Natural killer cell (primary cell): ENCODE data around the gene PDE4D. TPM values are rescaled to one million over a fixed set of nuclear protein-coding genes. Genes with fewer than 3 reads are reported as not detected.
A peak's percentile ranks its signal among the peaks of the same experiment; 100 is the strongest.

Experiments
- ATAC-seq, 3 donors: fragments of 150-1000 bp in 2 of 3; fragments of 200-7000 bp in 1 of 3; cut with Tn5 transposase; 1 replicate in 1 of 3; 2 replicates in 2 of 3; pipeline ENCODE4 v1.10.0; 2021; ENCODE audit warnings: mild to moderate bottlenecking in 2 of 3, moderate library complexity in 2 of 3
- DNase-seq, 2 donors: peaks; one replicate each; pipeline versions ENCODE4 v3.0.0 to v3.0.0-alpha.2; 2013 to 2021; ENCODE audit warnings: mixed read lengths in 1 of 2
- H3K27ac ChIP-seq: one replicate; pipeline ENCODE4 v1.5.1; 2013; ENCODE audit warnings: mild to moderate bottlenecking, low read length
- H3K27me3 ChIP-seq: one replicate; pipeline ENCODE4 v1.6.1; 2013; ENCODE audit warnings: low read length; ENCODE audit not compliant: control insufficient read depth, insufficient read depth
- H3K36me3 ChIP-seq: one replicate; pipeline ENCODE4 v1.6.1; 2013; ENCODE audit warnings: low read length; ENCODE audit not compliant: control insufficient read depth, insufficient read depth
- H3K4me1 ChIP-seq: one replicate; pipeline ENCODE4 v1.6.1; 2013; ENCODE audit warnings: low read length; ENCODE audit not compliant: control insufficient read depth, insufficient read depth
- H3K4me3 ChIP-seq: one replicate; pipeline ENCODE4 v1.5.1; 2013; ENCODE audit warnings: low read length
- H3K9me3 ChIP-seq: one replicate; pipeline ENCODE4 v1.6.1; 2013; ENCODE audit warnings: low read length; ENCODE audit not compliant: control insufficient read depth, insufficient read depth
- H3K27ac Mint-ChIP-seq, 2 donors: one replicate each; pipeline ENCODE4 v1.8.0; 2022; ENCODE audit warnings: mild to moderate bottlenecking in 2 of 2, mixed read lengths in 2 of 2, moderate library complexity in 1 of 2
- H3K27me3 Mint-ChIP-seq, 2 donors: one replicate each; pipeline ENCODE4 v1.8.0; 2022; ENCODE audit warnings: low read depth in 2 of 2, mixed read lengths in 2 of 2
- H3K36me3 Mint-ChIP-seq: one replicate; pipeline ENCODE4 v1.8.0; 2022; ENCODE audit warnings: mixed read lengths
- H3K4me1 Mint-ChIP-seq, 2 donors: one replicate each; pipeline ENCODE4 v1.8.0; 2022; ENCODE audit warnings: mixed read lengths in 2 of 2
- H3K4me3 Mint-ChIP-seq: one replicate; pipeline ENCODE4 v1.8.0; 2022; ENCODE audit warnings: mild to moderate bottlenecking, moderate library complexity, mixed read lengths
- H3K9me3 Mint-ChIP-seq, 2 donors: one replicate each; pipeline ENCODE4 v1.8.0; 2022; ENCODE audit warnings: mixed read lengths in 2 of 2
- WGBS: methylation state at CpG from one replicate; pipeline ENCODE4 v1.1.7; 2013; ENCODE audit warnings: missing lambda C conversion rate; ENCODE audit not compliant: insufficient coverage; 5-methylcytosine and 5-hydroxymethylcytosine counted together
- intact Hi-C: fragments of 100-400 bp; cut with micrococcal nuclease; formaldehyde crosslinking; loops from one replicate; pipeline ENCODE4 v1.14.2; 2022
- total RNA-seq, 4 donors: library from RNA; stranded (reverse); fragments of 120-200 nt in 1 of 4; gene quantifications; one replicate each; pipeline versions ENCODE4 v1.2.3 to v1.2.4, GENCODE V29; 2013 to 2022
- TF ChIP-seq, protein P1 (sequence below): fragments of 200-600 bp; IDR thresholded peaks from one replicate; pipeline ENCODE4 v1.8.0; 2022; ENCODE audit warnings: antibody characterized with exemption

The PDE4D gene
- total RNA-seq, 3 donors from 2014 or later (not counting 1 experiment from before 2014, with no cell fraction given), result 109 to 170 (median 116) TPM

DNA sequence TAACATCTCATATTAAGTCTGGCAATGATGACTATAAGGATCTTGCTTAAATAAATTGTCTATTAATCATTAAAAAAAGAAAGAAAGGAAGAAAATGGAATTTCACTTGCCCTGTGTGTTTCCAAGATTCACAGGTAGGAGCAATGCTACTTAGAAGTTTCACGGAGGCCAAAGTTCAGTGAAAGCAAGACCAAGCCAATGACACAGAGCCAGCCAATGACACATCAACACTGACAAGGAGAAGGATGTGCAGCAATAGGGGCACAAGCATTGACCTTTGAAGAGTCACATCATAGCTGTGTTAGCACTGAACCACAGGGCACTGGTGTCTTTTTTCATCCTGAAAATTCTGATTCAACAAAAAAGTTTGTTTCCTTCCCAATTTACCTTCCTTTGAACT lies 364.3 kb downstream of the PDE4D start:
- H3K36me3 ChIP-seq, result no peaks in the 10 kb centered on the region
- H3K27me3 Mint-ChIP-seq, result no peaks in the 10 kb centered on the region
- H3K4me3 ChIP-seq, result no peak overlapping the region
- no peaks in the 10 kb centered on the region for H3K4me1 ChIP-seq
- no peaks in the 10 kb centered on the region for H3K9me3 Mint-ChIP-seq
- H3K9me3 ChIP-seq, result no peaks in the 10 kb centered on the region
- H3K36me3 Mint-ChIP-seq, result no peaks in the 10 kb centered on the region
- TF ChIP-seq, protein P1, sequence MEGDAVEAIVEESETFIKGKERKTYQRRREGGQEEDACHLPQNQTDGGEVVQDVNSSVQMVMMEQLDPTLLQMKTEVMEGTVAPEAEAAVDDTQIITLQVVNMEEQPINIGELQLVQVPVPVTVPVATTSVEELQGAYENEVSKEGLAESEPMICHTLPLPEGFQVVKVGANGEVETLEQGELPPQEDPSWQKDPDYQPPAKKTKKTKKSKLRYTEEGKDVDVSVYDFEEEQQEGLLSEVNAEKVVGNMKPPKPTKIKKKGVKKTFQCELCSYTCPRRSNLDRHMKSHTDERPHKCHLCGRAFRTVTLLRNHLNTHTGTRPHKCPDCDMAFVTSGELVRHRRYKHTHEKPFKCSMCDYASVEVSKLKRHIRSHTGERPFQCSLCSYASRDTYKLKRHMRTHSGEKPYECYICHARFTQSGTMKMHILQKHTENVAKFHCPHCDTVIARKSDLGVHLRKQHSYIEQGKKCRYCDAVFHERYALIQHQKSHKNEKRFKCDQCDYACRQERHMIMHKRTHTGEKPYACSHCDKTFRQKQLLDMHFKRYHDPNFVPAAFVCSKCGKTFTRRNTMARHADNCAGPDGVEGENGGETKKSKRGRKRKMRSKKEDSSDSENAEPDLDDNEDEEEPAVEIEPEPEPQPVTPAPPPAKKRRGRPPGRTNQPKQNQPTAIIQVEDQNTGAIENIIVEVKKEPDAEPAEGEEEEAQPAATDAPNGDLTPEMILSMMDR, result no peak
- H3K27ac ChIP-seq, result no peak overlapping the region
- H3K4me1 Mint-ChIP-seq, result peaks cover 8 to 11% of the 10 kb centered on the region in 2 donors
- ATAC-seq, result no peak
- no peak overlapping the region for H3K4me3 Mint-ChIP-seq
- H3K27me3 ChIP-seq, result no peaks in the 10 kb centered on the region
- H3K27ac Mint-ChIP-seq, result no peak overlapping the region
- intact Hi-C loops, result no loop called here
- WGBS, result 100% methylated on average over 1 of the region's 1 CpG
- no peak for DNase-seq

DNA sequence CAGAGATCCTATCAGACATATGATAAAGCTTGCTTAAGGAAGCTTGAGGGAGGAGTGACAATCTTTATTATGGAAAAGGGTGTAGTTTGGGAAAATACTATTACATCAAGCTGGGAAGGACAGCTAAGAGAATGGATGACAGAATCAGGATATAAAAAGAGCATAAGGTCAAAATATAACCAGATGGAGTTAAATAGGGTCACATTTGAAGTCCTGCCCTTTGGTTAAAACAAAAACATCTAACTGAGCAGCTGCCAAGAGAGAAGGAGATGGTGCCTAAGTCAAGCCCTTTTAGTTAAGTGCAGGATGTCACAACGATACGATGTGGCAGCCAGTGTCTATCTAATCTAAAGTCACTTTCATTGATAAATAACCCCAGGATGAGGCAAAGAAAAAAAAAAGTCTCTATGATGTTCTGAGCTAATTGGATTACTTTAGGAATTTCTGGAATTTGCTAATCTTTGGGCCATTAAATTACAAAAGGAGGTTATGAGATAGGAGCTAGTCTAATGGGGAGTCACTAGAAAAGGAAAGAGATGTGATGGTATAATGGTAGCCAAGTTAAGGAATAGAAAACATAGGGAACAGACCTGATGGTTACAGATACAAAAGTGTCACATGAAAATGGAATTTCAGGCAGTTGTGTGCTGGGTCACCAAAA lies 365.2 kb downstream of the PDE4D start:
- no peaks in the 10 kb centered on the region for H3K27me3 Mint-ChIP-seq
- no peak for ATAC-seq
- H3K9me3 Mint-ChIP-seq, result peaks cover 0 to 2% of the 10 kb centered on the region in 2 donors
- Histone ChIP-seq H3K9me3 (no peaks in the 10 kb centered on the region), H3K36me3 (no peaks in the 10 kb centered on the region), H3K27ac (no peak overlapping the region), H3K27me3 (no peaks in the 10 kb centered on the region), H3K4me3 (no peak overlapping the region), H3K4me1 (no peaks in the 10 kb centered on the region)
- H3K36me3 Mint-ChIP-seq, result no peaks in the 10 kb centered on the region
- no peak overlapping the region for H3K27ac Mint-ChIP-seq
- H3K4me1 Mint-ChIP-seq, result peaks cover 8 to 11% of the 10 kb centered on the region in 2 donors
- no peak overlapping the region for H3K4me3 Mint-ChIP-seq
- intact Hi-C loops, result no loop called here
- WGBS, result 83% methylated on average over 1 of the region's 2 CpGs
- DNase-seq, result no peak
- TF ChIP-seq, protein P1, result no peak

DNA sequence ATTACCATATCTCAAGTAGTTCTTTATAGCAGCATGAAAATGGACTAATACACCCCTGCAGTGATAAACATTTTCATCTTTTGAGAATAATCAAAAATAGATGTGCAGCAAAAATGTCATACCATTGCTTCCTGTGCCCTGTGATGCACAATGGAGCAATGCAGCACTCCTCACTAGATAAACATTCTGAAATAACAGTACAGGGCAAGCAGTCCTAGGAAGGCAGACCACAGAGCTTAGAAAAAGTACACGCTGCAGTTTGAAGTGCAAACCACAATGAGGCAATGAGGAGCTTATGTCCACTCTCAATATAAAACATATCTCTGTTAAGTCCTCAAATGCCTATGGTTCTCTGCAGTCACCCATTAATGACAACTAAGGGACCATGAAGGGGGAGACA lies 367.6 kb downstream of the PDE4D start:
- no peak overlapping the region for H3K27ac Mint-ChIP-seq
- 17% methylated on average over 1 of the region's 1 CpG for WGBS
- Histone ChIP-seq H3K4me1 (no peaks in the 10 kb centered on the region), H3K27ac (no peak overlapping the region), H3K27me3 (no peaks in the 10 kb centered on the region), H3K4me3 (no peak overlapping the region), H3K9me3 (no peaks in the 10 kb centered on the region), H3K36me3 (no peaks in the 10 kb centered on the region)
- H3K4me1 Mint-ChIP-seq, result peaks cover 8 to 11% of the 10 kb centered on the region in 2 donors
- no peaks in the 10 kb centered on the region for H3K27me3 Mint-ChIP-seq
- no peak overlapping the region for H3K4me3 Mint-ChIP-seq
- intact Hi-C loops, result no loop called here
- DNase-seq, result no peak
- ATAC-seq, result peak in 1 of 3 donors; percentile 33
- TF ChIP-seq, protein P1, result no peak
- H3K36me3 Mint-ChIP-seq, result no peaks in the 10 kb centered on the region
- peaks cover 0 to 2% of the 10 kb centered on the region in 2 donors for H3K9me3 Mint-ChIP-seq

DNA sequence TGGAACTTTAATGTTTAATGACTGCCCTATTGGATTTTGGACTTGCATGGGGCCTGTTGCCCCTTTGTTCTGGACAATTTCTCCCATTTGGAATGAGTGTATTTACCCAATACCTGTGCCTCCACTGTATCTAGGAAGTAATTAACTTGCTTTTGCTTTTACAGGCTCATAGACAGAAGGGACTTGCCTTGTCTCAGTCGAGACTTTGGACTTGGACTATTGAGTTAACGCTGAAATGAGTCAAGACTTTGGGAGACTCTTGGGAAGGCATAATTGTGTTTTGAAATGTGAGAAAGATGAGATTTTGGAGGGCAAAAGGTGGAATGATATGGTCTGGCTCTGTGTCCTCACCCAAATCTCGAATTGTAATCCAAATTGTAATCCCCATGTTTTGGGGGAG lies 368.2 kb downstream of the PDE4D start:
- Histone ChIP-seq H3K4me1 (no peaks in the 10 kb centered on the region), H3K27ac (no peak overlapping the region), H3K27me3 (no peaks in the 10 kb centered on the region), H3K4me3 (no peak overlapping the region), H3K9me3 (no peaks in the 10 kb centered on the region), H3K36me3 (no peaks in the 10 kb centered on the region)
- no peak overlapping the region for H3K27ac Mint-ChIP-seq
- no peak for DNase-seq
- no peak overlapping the region for H3K4me3 Mint-ChIP-seq
- no peaks in the 10 kb centered on the region for H3K27me3 Mint-ChIP-seq
- WGBS, result 91% methylated on average over 3 of the region's 3 CpGs
- TF ChIP-seq, protein P1, result no peak
- ATAC-seq, result no peak
- peaks cover 8 to 11% of the 10 kb centered on the region in 2 donors for H3K4me1 Mint-ChIP-seq
- H3K36me3 Mint-ChIP-seq, result no peaks in the 10 kb centered on the region
- intact Hi-C loops, result no loop called here
- peaks cover 0 to 2% of the 10 kb centered on the region in 2 donors for H3K9me3 Mint-ChIP-seq
